H1 (cell line): Measurements from ENCODE around the gene ARHGAP26. TPM values are rescaled to one million over a fixed set of nuclear protein-coding genes. Genes with fewer than 3 reads are reported as not detected.

ENCODE experiments used
- CTCF ChIA-PET: fragments of 300-600 bp; sonication (Branson Sonifier 250); formaldehyde crosslinking; loops from one replicate; lab custom pipeline; 2021; ENCODE audit not compliant: partially characterized antibody; lab: Charles Lee
- POLR2A ChIA-PET: fragments of 300-600 bp; sonication (Branson Sonifier 250); formaldehyde crosslinking; loops from one replicate; lab custom pipeline; 2021; ENCODE audit warnings: inconsistent platforms; ENCODE audit not compliant: partially characterized antibody; lab: Charles Lee
- DNase-seq, 2 experiments: peaks; one replicate each; pipeline versions ENCODE4 v3.0.0 to v3.0.0-alpha.2; 2010 to 2022; ENCODE audit warnings: low spot score in 2 of 2, low read depth in 1 of 2, mixed read lengths in 1 of 2
- FAIRE-seq: peaks from 2 replicates; lab custom pipeline; 2011; peaks lifted over from hg19 to GRCh38; lab: Jason Lieb, UNC
- H2AFZ ChIP-seq: 2 replicates; pipeline ENCODE4 v1.8.1; 2012; ENCODE audit warnings: low read length, inconsistent platforms
- H2AK5ac ChIP-seq: 2 replicates; pipeline ENCODE4 v1.6.1; 2013; ENCODE audit warnings: low read depth, low read length
- H2BK120ac ChIP-seq: replicated peaks from 2 replicates; pipeline ENCODE3; 2013; ENCODE audit warnings: low read depth, low read length, inconsistent platforms
- H2BK12ac ChIP-seq: 2 replicates; pipeline ENCODE4 v1.6.1; 2013; ENCODE audit warnings: low read depth, low read length
- H2BK15ac ChIP-seq: 2 replicates; pipeline ENCODE4 v1.6.1; 2013; ENCODE audit warnings: low read length
- H2BK20ac ChIP-seq: 2 replicates; pipeline ENCODE4 v1.6.1; 2013; ENCODE audit warnings: low read length
- H2BK5ac ChIP-seq: 2 replicates; pipeline ENCODE4 v1.6.1; 2013; ENCODE audit warnings: low read depth, low read length
- H3K14ac ChIP-seq: 2 replicates; pipeline ENCODE4 v1.6.1; 2013; ENCODE audit warnings: inconsistent platforms; ENCODE audit not compliant: insufficient read length
- H3K18ac ChIP-seq: 2 replicates; pipeline ENCODE4 v1.6.1; 2013; ENCODE audit warnings: low read length; ENCODE audit errors: extremely low read depth
- H3K23ac ChIP-seq: 2 replicates; pipeline ENCODE4 v1.6.1; 2013; ENCODE audit warnings: inconsistent platforms; ENCODE audit not compliant: insufficient read length
- H3K23me2 ChIP-seq: 2 replicates; pipeline ENCODE4 v1.6.1; 2013; ENCODE audit warnings: low read depth, low read length
- H3K27ac ChIP-seq: 2 replicates; pipeline ENCODE4 v1.6.1; 2011; ENCODE audit warnings: low read depth, low read length, inconsistent platforms
- H3K27me3 ChIP-seq, 4 experiments: replicated peaks in 1 of 4; 1 replicate in 1 of 4; 2 replicates in 3 of 4; pipeline versions ENCODE4 v1.6.1 to v1.8.1; 2011 to 2013; ENCODE audit warnings: low read length in 3 of 4, mild to moderate bottlenecking in 3 of 4, inconsistent platforms in 2 of 4, mixed read lengths in 2 of 4, moderate library complexity in 1 of 4; ENCODE audit not compliant: control insufficient read depth in 3 of 4, insufficient read depth in 3 of 4; ENCODE audit errors: extremely low read depth in 1 of 4
- H3K36me3 ChIP-seq, 4 experiments: 2 replicates each; pipeline versions ENCODE4 v1.6.1 to v1.8.1; 2011 to 2013; ENCODE audit warnings: mild to moderate bottlenecking in 4 of 4, low read length in 3 of 4, moderate library complexity in 2 of 4, control low read depth in 1 of 4, inconsistent platforms in 1 of 4; ENCODE audit not compliant: insufficient read depth in 4 of 4, control insufficient read depth in 2 of 4
- H3K4ac ChIP-seq: replicated peaks from 2 replicates; pipeline ENCODE3; 2013; ENCODE audit warnings: low read length, low read depth, mixed read lengths, inconsistent platforms; ENCODE audit not compliant: insufficient read length
- H3K4me1 ChIP-seq, 4 experiments: replicated peaks in 1 of 4; 1 replicate in 1 of 4; 2 replicates in 3 of 4; pipeline versions ENCODE4 v1.6.1 to v1.8.1; 2011 to 2013; ENCODE audit warnings: low read length in 3 of 4, inconsistent platforms in 2 of 4, mixed read lengths in 1 of 4; ENCODE audit not compliant: insufficient read depth in 4 of 4, control insufficient read depth in 3 of 4
- H3K4me2 ChIP-seq, 2 experiments: 2 replicates each; pipeline versions ENCODE4 v1.6.1 to v1.8.1; 2011 to 2013; ENCODE audit warnings: low read depth in 2 of 2, low read length in 2 of 2, control low read depth in 1 of 2, inconsistent platforms in 1 of 2, mild to moderate bottlenecking in 1 of 2; ENCODE audit not compliant: insufficient read depth in 1 of 2
- H3K4me3 ChIP-seq, 4 experiments: fragments of 200-600, 300-600 bp in 1 of 4; sonication (generic), shearing (Covaris generic), sonication (Bioruptor Twin) in 1 of 4; 2 replicates each; pipeline versions ENCODE4 v1.5.1 to v1.8.1; 2011 to 2016; ENCODE audit warnings: low read length in 4 of 4, low read depth in 3 of 4, control low read depth in 2 of 4, inconsistent platforms in 2 of 4, mild to moderate bottlenecking in 2 of 4, mixed read lengths in 1 of 4, moderate library complexity in 1 of 4; ENCODE audit not compliant: insufficient read depth in 2 of 4; ENCODE audit errors: extremely low read depth in 1 of 4
- H3K56ac ChIP-seq: replicated peaks from 2 replicates; pipeline ENCODE3; 2013; ENCODE audit warnings: low read depth, mild to moderate bottlenecking, mixed read lengths, low read length, inconsistent platforms; ENCODE audit not compliant: insufficient read length
- H3K79me1 ChIP-seq: 2 replicates; pipeline ENCODE4 v1.6.1; 2013; ENCODE audit warnings: low read depth, low read length, control low read depth
- H3K79me2 ChIP-seq, 2 experiments: 2 replicates each; pipeline versions ENCODE4 v1.6.1 to v1.8.1; 2012 to 2013; ENCODE audit warnings: low read length in 2 of 2, mild to moderate bottlenecking in 2 of 2, inconsistent platforms in 1 of 2; ENCODE audit not compliant: insufficient read depth in 2 of 2, control insufficient read depth in 1 of 2
- H3K9ac ChIP-seq, 4 experiments: replicated peaks in 1 of 4; 1 replicate in 1 of 4; 2 replicates in 3 of 4; pipeline versions ENCODE4 v1.6.1 to v1.8.1; 2011 to 2013; ENCODE audit warnings: low read depth in 3 of 4, low read length in 3 of 4, control low read depth in 2 of 4, mild to moderate bottlenecking in 2 of 4, moderate library complexity in 2 of 4, inconsistent platforms in 1 of 4; ENCODE audit errors: extremely low read depth in 1 of 4
- H3K9me3 ChIP-seq, 2 experiments: 2 replicates each; pipeline versions ENCODE4 v1.6.1 to v1.8.1; 2012 to 2013; ENCODE audit warnings: mild to moderate bottlenecking in 2 of 2, moderate library complexity in 2 of 2, control low read depth in 1 of 2, inconsistent platforms in 1 of 2, low read depth in 1 of 2, low read length in 1 of 2, mixed read lengths in 1 of 2; ENCODE audit not compliant: insufficient read depth in 2 of 2
- H4K20me1 ChIP-seq, 2 experiments: replicated peaks in 1 of 2; 2 replicates each; pipeline versions ENCODE3 to v1.8.1; 2011 to 2013; ENCODE audit warnings: inconsistent platforms in 2 of 2, low read length in 2 of 2, mild to moderate bottlenecking in 1 of 2; ENCODE audit not compliant: insufficient read depth in 2 of 2, control insufficient read depth in 1 of 2
- H4K5ac ChIP-seq: 2 replicates; pipeline ENCODE4 v1.6.1; 2013; ENCODE audit warnings: low read length, low read depth, mixed read lengths, inconsistent platforms; ENCODE audit not compliant: insufficient read length
- H4K8ac ChIP-seq: 2 replicates; pipeline ENCODE4 v1.8.0; 2013; ENCODE audit warnings: mild to moderate bottlenecking, moderate library complexity, low read length, inconsistent platforms; ENCODE audit not compliant: insufficient read depth; ENCODE audit errors: extremely low read depth
- H4K91ac ChIP-seq: replicated peaks from 2 replicates; pipeline ENCODE3; 2013; ENCODE audit warnings: low read length, mixed read lengths, inconsistent platforms; ENCODE audit not compliant: insufficient read length
- KDM5A ChIP-seq: fragments of 200-600 bp; IDR thresholded peaks from 2 replicates; pipeline ENCODE4 v1.7.1; 2012; ENCODE audit warnings: mild to moderate bottlenecking, low read length, inconsistent platforms, mixed read lengths
- POLR2AphosphoS5 ChIP-seq: IDR thresholded peaks from 2 replicates; pipeline ENCODE4 v1.6.1; 2011; ENCODE audit warnings: low read depth, low read length
- RXRA ChIP-seq: IDR thresholded peaks from 2 replicates; pipeline ENCODE4 v1.6.1; 2011; ENCODE audit warnings: low read depth, mild to moderate bottlenecking, low read length, moderate library complexity; ENCODE audit not compliant: insufficient read depth
- SIN3A ChIP-seq, 2 experiments: IDR thresholded peaks in 1 of 2; conservative IDR thresholded peaks in 1 of 2; 2 replicates each; pipeline ENCODE4 v1.6.1; 2011 to 2012; ENCODE audit warnings: low read length in 2 of 2, improper control_type of control experiment in 1 of 2, low read depth in 1 of 2, mild to moderate bottlenecking in 1 of 2
- SRF ChIP-seq: IDR thresholded peaks from 2 replicates; pipeline ENCODE4 v1.6.1; 2011; ENCODE audit warnings: mild to moderate bottlenecking, low read depth, low read length, moderate library complexity
- TAF7 ChIP-seq: optimal IDR thresholded peaks from 2 replicates; pipeline ENCODE3; 2011; ENCODE audit warnings: low read depth, mild to moderate bottlenecking, inconsistent platforms, low read length, moderate library complexity, borderline replicate concordance
- YY1 ChIP-seq: IDR thresholded peaks from 2 replicates; pipeline ENCODE4 v1.6.1; 2011; ENCODE audit warnings: low read depth, mild to moderate bottlenecking, low read length
- WGBS, 2 experiments: shearing (Covaris generic) in 1 of 2; methylation state at CpG; one replicate each; pipeline versions ENCODE4 v1.1.6 to v1.1.7; 2013 to 2015; ENCODE audit warnings: low lambda C conversion rate in 2 of 2, mixed read lengths in 2 of 2, inconsistent platforms in 1 of 2, low coverage in 1 of 2, missing lambda C conversion rate in 1 of 2; ENCODE audit not compliant: insufficient replicate concordance in 2 of 2, insufficient coverage in 1 of 2, insufficient read length in 1 of 2; ENCODE audit errors: extremely low coverage in 1 of 2, missing lambda C conversion rate in 1 of 2; 5-methylcytosine and 5-hydroxymethylcytosine counted together
- polyA plus RNA-seq, 7 experiments: library from polyadenylated mRNA; depleted of rRNA in 3 of 7; stranded (reverse) in 5 of 7; unstranded in 2 of 7; fragments of >200 nt in 5 of 7; fragments of 200-250 nt in 2 of 7; gene quantifications; 1 replicate in 5 of 7; 2 replicates in 1 of 7; 4 replicates in 1 of 7; pipeline versions ENCODE4 v1.2.1 to v1.2.3, GENCODE V29; 2011 to 2013; ENCODE audit warnings: missing spikeins in 2 of 7, mixed read lengths in 2 of 7
- total RNA-seq: library from RNA; stranded (reverse); fragmentation: NEBNext Ultra II Directional; extraction: Animal tissue kit (Norgen Biotek cat#: 25700); gene quantifications from 2 replicates; pipeline ENCODE4 v1.2.1, GENCODE V29; 2021
- TF ChIP-seq, protein P1 (sequence below): IDR thresholded peaks from 2 replicates; pipeline ENCODE4 v1.6.1; 2011; ENCODE audit warnings: low read depth, mild to moderate bottlenecking, low read length; ENCODE audit not compliant: insufficient read depth

The ARHGAP26 gene
- total and polyA plus RNA-seq, 2 of the 8 experiments (the other 6 are each of a cell fraction or from before 2014, with no cell fraction given) = 7.1 to 24.8 TPM

GRCh38 chr5:142942901-142943300 lies 172.7 kb downstream of the ARHGAP26 start:
- no peak overlapping the region for H3K56ac ChIP-seq
- H4K91ac ChIP-seq = no peak overlapping the region
- H2BK5ac ChIP-seq = no peak overlapping the region
- no peaks in the 10 kb centered on the region for H3K79me2 ChIP-seq
- CTCF ChIA-PET = no interaction called here
- H3K4me1 ChIP-seq = no peaks in the 10 kb centered on the region
- no peak for DNase-seq
- no peak overlapping the region for H2BK120ac ChIP-seq
- no peak overlapping the region for H3K18ac ChIP-seq
- 83% methylated on average over 4 of the region's 4 CpGs; no CpG with 5 or more reads in 1 of the 2 experiments for WGBS, 2 experiments
- no peak overlapping the region for H4K8ac ChIP-seq
- no peak overlapping the region for H4K5ac ChIP-seq
- H2AFZ ChIP-seq = no peak overlapping the region
- POLR2A ChIA-PET = no interaction called here
- no peak overlapping the region for H3K27ac ChIP-seq
- TF ChIP-seq RXRA (no peak), YY1 (no peak), TAF7 (no peak), POLR2AphosphoS5 (no peak), KDM5A (no peak), SRF (no peak), SIN3A (conservative IDR thresholded peaks at IDR 0.05 in 1 of 2, IDR thresholded peaks at IDR 0.05 in 1 of 2; ENCODE audit: low read depth in 1 of 2, low read length in 2 of 2) (no peak)
- TF ChIP-seq, protein P1, sequence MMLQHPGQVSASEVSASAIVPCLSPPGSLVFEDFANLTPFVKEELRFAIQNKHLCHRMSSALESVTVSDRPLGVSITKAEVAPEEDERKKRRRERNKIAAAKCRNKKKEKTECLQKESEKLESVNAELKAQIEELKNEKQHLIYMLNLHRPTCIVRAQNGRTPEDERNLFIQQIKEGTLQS = no peak
- no peaks in the 10 kb centered on the region for H4K20me1 ChIP-seq
- H2BK12ac ChIP-seq = no peak overlapping the region
- no peak overlapping the region for H3K14ac ChIP-seq
- no peak overlapping the region for H3K9ac ChIP-seq
- no peak overlapping the region for H2BK20ac ChIP-seq
- H3K23me2 ChIP-seq = no peaks in the 10 kb centered on the region
- H2BK15ac ChIP-seq = no peak overlapping the region
- no peak overlapping the region for H3K23ac ChIP-seq
- FAIRE-seq = no peak
- H2AK5ac ChIP-seq = no peak overlapping the region
- H3K79me1 ChIP-seq = no peaks in the 10 kb centered on the region
- peaks cover 0 to 1% (median 0%) of the 10 kb centered on the region in 4 experiments; a peak in 1 of 7 replicates for H3K27me3 ChIP-seq
- no peak overlapping the region for H3K4me2 ChIP-seq
- H3K4me3 ChIP-seq = no peak overlapping the region
- H3K36me3 ChIP-seq = no peaks in the 10 kb centered on the region; a peak in 2 of 8 replicates
- no peak overlapping the region for H3K4ac ChIP-seq
- H3K9me3 ChIP-seq = no peaks in the 10 kb centered on the region
